Effector CD8-positive, alpha-beta T cell (primary cell): Measurements from ENCODE around the gene SORD.
A peak's percentile ranks its signal among the peaks of the same experiment; 100 is the strongest.

ENCODE experiments used
- DNase-seq: peaks from one replicate; lab custom pipeline; 2025; lab: John Stamatoyannopoulos, UW

SORD gene

GRCh38 chr15:45116482-45117307, 93.7 kb downstream of the SORD start:
- no peak for DNase-seq

GRCh38 chr15:45117308-45118130, 94.5 kb downstream of the SORD start:
- no peak for DNase-seq

DNA sequence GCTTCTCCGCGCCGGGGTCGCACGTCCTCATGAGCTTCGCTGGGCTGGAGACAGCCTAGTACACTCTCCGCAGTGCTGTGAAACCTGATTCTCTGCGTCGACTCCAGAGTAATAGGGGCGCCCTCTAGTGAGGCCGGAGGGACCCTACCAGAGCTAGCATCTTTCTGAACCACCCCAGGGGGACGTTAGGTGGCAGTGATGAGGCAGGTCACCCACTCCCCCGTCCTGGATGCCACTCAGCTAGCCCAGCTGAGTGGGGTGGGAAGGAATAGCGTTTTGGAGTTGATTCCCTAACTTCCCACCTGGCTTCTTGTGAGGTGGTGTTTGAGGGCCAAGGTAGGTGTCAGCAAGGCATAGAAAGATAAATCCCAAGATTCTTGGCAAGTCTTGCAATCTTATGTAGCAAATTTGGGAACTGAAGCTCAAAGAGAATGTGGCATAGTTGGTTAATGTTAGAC, 95.2 kb downstream of the SORD start:
- peak; percentile 70 for DNase-seq

- no peak for DNase-seq
Measured at GRCh38 chr15:45118996-45119395, 96.0 kb downstream of the SORD start.

GRCh38 chr15:45120081-45120972, 97.3 kb downstream of the SORD start:
- no peak for DNase-seq

GRCh38 chr15:45121020-45121419, 98.0 kb downstream of the SORD start:
- no peak for DNase-seq

GRCh38 chr15:45121706-45122417, 98.9 kb downstream of the SORD start:
- DNase-seq: no peak

- DNase-seq: no peak
Measured at GRCh38 chr15:45122719-45123118, 99.7 kb downstream of the SORD start.

DNA sequence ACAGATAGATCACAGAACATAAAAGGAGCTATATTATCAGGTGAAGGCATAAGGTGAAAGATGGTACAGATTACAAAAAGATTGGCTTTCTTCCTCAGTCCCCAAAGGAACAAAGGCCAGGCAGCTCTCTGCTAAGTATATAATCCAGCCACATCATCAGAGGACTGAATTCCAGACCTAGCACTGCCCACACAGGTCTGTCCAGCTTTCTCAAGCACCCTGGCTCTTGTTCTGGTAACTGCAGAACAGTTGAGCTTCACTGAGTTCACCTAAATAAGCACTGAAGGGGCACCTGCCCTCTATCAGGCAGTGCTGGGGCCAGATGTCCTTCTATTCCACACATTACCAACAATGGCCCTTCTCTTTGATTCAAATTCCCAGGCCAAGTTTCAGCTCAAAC, 100.4 kb downstream of the SORD start:
- no peak for DNase-seq

DNA sequence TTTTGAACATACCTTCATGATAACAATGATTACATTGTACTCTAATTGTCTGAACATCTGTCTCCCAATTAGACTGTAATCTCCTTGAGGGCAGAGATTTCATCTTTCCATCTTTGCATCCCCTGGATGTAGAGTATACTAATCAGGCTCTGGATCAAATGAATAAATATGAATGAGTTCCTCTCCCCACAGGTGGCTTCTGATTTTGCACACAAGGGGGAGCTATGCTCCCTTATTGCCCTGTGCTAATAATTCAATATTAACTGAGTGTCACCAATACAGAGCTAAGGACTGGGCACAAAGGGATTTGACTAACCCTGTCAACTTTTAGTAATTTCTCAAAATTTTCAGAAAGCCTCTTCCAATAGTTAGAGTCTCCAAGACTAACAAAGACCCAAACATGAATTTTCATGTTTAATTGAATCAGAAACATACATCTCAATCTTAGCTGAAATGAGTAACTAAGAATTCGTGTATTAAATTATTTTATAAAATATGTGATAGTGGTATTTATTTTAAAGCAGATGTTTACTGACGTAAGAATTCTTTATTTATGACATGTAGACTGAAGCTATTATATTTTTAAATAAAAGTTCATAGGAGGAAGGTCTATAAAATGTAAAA, 103.7 kb downstream of the SORD start:
- DNase-seq: no peak
